ENCODE data around the gene MSI2. TPM values are rescaled to one million over a fixed set of nuclear protein-coding genes. Genes with fewer than 3 reads are reported as not detected.

The MSI2 gene
- total RNA-seq, 4 donors from 2014 or later, result 19.7 to 35.8 (median 22.4) TPM

- TF ChIP-seq CTCF (IDR thresholded peaks at IDR 0.05), result no peak
- no peak for TF ChIP-seq EP300 (IDR thresholded peaks at IDR 0.05)
- no peak for TF ChIP-seq POLR2A (IDR thresholded peaks at IDR 0.05)
- no peak for TF ChIP-seq POLR2AphosphoS5 (IDR thresholded peaks at IDR 0.05)
Measured at GRCh38 chr17:57701124-57701523, 444.8 kb downstream of the MSI2 start.

GRCh38 chr17:57703273-57703672 lies 446.9 kb downstream of the MSI2 start:
- Histone ChIP-seq H3K4me3 (no peak overlapping the region), H3K27me3 (peaks cover 10% of the 10 kb centered on the region), H3K9me3 (no peaks in the 10 kb centered on the region), H3K4me1 (peaks cover 5% of the 10 kb centered on the region), H3K36me3 (no peaks in the 10 kb centered on the region), H3K27ac (no peak overlapping the region)
- DNase-seq (ENCODE audit: low spot score in 2 of 2), result no peak
- no peak for TF ChIP-seq POLR2A (IDR thresholded peaks at IDR 0.05)
- TF ChIP-seq EP300 (IDR thresholded peaks at IDR 0.05), result no peak
- TF ChIP-seq CTCF (IDR thresholded peaks at IDR 0.05), result no peak
- no peak for TF ChIP-seq POLR2AphosphoS5 (IDR thresholded peaks at IDR 0.05)
- WGBS, result 86% methylated on average over 1 of the region's 1 CpG

More at GRCh38 chr17:57701124-57701523, 444.8 kb downstream of the MSI2 start:
- Histone ChIP-seq H3K4me1 (peaks cover 1% of the 10 kb centered on the region), H3K27ac (no peak overlapping the region), H3K9me3 (no peaks in the 10 kb centered on the region), H3K4me3 (no peak overlapping the region), H3K36me3 (no peaks in the 10 kb centered on the region), H3K27me3 (peaks cover 24% of the 10 kb centered on the region)
- no peak for DNase-seq (ENCODE audit: low spot score in 2 of 2)
- WGBS, result 93% methylated on average over 5 of the region's 5 CpGs

GRCh38 chr17:57704448-57704847 lies 448.1 kb downstream of the MSI2 start:
- Histone ChIP-seq H3K27ac (no peak overlapping the region), H3K9me3 (no peaks in the 10 kb centered on the region), H3K4me3 (no peak overlapping the region), H3K27me3 (peaks cover 9% of the 10 kb centered on the region), H3K36me3 (no peaks in the 10 kb centered on the region), H3K4me1 (peaks cover 5% of the 10 kb centered on the region)
- DNase-seq (ENCODE audit: low spot score in 2 of 2), result no peak
- 95% methylated on average over 1 of the region's 1 CpG for WGBS
- no peak for TF ChIP-seq CTCF (IDR thresholded peaks at IDR 0.05)
- TF ChIP-seq EP300 (IDR thresholded peaks at IDR 0.05), result no peak
- TF ChIP-seq POLR2A (IDR thresholded peaks at IDR 0.05), result no peak
- no peak for TF ChIP-seq POLR2AphosphoS5 (IDR thresholded peaks at IDR 0.05)

- 55% methylated on average over 12 of the region's 12 CpGs for WGBS
- Histone ChIP-seq H3K4me1 (peaks cover 5% of the 10 kb centered on the region), H3K27ac (no peak overlapping the region), H3K36me3 (no peaks in the 10 kb centered on the region), H3K4me3 (no peak overlapping the region), H3K27me3 (peaks cover 9% of the 10 kb centered on the region), H3K9me3 (no peaks in the 10 kb centered on the region)
- DNase-seq (ENCODE audit: low spot score in 2 of 2), result no peak
- TF ChIP-seq POLR2A (IDR thresholded peaks at IDR 0.05) (no peak), EP300 (IDR thresholded peaks at IDR 0.05) (no peak), CTCF (IDR thresholded peaks at IDR 0.05) (no peak), POLR2AphosphoS5 (IDR thresholded peaks at IDR 0.05) (no peak)
Measured at GRCh38 chr17:57705921-57706695, 449.8 kb downstream of the MSI2 start.

GRCh38 chr17:57706761-57707160 lies 450.4 kb downstream of the MSI2 start:
- Histone ChIP-seq H3K27ac (no peak overlapping the region), H3K27me3 (peaks cover 15% of the 10 kb centered on the region), H3K4me3 (no peak overlapping the region), H3K36me3 (no peaks in the 10 kb centered on the region), H3K9me3 (no peaks in the 10 kb centered on the region), H3K4me1 (peaks cover 5% of the 10 kb centered on the region)
- DNase-seq (ENCODE audit: low spot score in 2 of 2), result no peak
- WGBS, result 76% methylated on average over 9 of the region's 9 CpGs
- TF ChIP-seq CTCF (IDR thresholded peaks at IDR 0.05), result no peak
- TF ChIP-seq POLR2A (IDR thresholded peaks at IDR 0.05), result no peak
- no peak for TF ChIP-seq POLR2AphosphoS5 (IDR thresholded peaks at IDR 0.05)
- TF ChIP-seq EP300 (IDR thresholded peaks at IDR 0.05), result no peak

Measured in suprapubic skin (tissue), 4 donors.